ENCODE measurements around the gene HCFC1R1.

The HCFC1R1 gene

DNA sequence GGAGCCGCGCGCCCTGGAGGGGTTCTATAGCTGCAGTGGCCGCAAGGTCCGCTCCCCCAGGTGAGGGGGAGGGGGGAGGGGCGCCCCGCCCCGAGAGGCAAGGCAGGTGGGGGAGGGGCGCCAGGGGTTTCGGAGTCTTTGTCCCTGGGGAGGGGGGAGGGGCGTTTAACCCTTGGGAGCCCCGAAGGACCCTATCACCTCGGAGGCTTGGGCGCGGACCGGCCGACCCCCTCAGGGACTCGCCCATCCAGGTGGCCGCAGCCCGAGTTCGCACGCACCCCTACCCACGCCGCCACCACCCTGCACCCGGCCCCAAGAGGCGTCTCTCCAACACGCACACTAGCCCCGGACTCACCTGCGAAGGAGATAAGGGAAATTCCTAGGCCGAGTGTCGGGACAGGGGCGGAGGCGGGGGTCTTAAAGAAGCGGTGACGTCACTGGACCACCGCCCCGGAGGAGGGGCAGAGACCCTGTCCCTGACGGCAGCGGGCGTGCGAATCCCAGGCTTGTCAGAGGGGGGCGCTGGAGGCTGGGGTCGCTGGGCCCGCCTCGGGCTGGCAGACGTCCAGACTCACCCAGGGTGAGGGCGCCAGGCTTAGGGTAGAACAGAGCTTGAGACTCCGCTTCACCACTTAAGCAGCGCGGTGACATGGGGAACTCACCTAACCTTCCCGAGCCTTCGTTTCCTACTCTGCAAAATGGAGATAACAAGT is 5.8 kb downstream of the HCFC1R1 start, which contains the start of gene CLDN6:
Gene CLDN6, minus strand, starts transcription at position 390 of the 713 bp plus-strand sequence. CDS start 2,162 bp downstream, outside the sequence.
- Histone ChIP-seq H3K9ac (ENCODE audit: low read length) (no peak within 1 kb of the TSS), H3K4me2 (ENCODE audit: low read length) (peak within 1 kb of the TSS; percentile 24; the same call in 1 of the 2 replicates), H3K9me2 (ENCODE audit: low read depth, low read length) (no peaks in the 10 kb centered on the region), H3K27ac (ENCODE audit: low read depth, low read length, poor library complexity, severe bottlenecking) (no peak within 1 kb of the TSS), H3K36me3 (ENCODE audit: insufficient read depth, low read length) (no peaks in the 10 kb centered on the region), H3K4me3 (ENCODE audit: low read depth, low read length, poor library complexity, severe bottlenecking) (no peak within 1 kb of the TSS), H2AFZ (ENCODE audit: low read length) (no peak within 1 kb of the TSS), H3K27me3 (ENCODE audit: insufficient read depth, low read length) (peaks cover 9% of the 10 kb centered on the region), H3K79me2 (ENCODE audit: insufficient read depth, low read length) (no peaks in the 10 kb centered on the region), H3F3A (ENCODE audit: insufficient read depth, low read length) (no peaks in the 10 kb centered on the region), H3K9me3 (ENCODE audit: low read length) (no peaks in the 10 kb centered on the region), H3K4me1 (ENCODE audit: insufficient read depth, low read length, severe bottlenecking) (peaks cover 36% of the 10 kb centered on the region), H4K20me1 (ENCODE audit: insufficient read depth, low read length) (no peaks in the 10 kb centered on the region)
- no peak for TF ChIP-seq EZH2 (IDR thresholded peaks at IDR 0.05; ENCODE audit: borderline replicate concordance, low read length)
- TF ChIP-seq, protein P1, sequence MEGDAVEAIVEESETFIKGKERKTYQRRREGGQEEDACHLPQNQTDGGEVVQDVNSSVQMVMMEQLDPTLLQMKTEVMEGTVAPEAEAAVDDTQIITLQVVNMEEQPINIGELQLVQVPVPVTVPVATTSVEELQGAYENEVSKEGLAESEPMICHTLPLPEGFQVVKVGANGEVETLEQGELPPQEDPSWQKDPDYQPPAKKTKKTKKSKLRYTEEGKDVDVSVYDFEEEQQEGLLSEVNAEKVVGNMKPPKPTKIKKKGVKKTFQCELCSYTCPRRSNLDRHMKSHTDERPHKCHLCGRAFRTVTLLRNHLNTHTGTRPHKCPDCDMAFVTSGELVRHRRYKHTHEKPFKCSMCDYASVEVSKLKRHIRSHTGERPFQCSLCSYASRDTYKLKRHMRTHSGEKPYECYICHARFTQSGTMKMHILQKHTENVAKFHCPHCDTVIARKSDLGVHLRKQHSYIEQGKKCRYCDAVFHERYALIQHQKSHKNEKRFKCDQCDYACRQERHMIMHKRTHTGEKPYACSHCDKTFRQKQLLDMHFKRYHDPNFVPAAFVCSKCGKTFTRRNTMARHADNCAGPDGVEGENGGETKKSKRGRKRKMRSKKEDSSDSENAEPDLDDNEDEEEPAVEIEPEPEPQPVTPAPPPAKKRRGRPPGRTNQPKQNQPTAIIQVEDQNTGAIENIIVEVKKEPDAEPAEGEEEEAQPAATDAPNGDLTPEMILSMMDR (IDR thresholded peaks at IDR 0.05; ENCODE audit: low read length), result peak; percentile 75

- H3K27me3 ChIP-seq (ENCODE audit: insufficient read depth, low read length), result peaks cover 10% of the 10 kb centered on the region
- H3K4me2 ChIP-seq (ENCODE audit: low read length), result no peak overlapping the region
- H3K27ac ChIP-seq (ENCODE audit: low read depth, low read length, poor library complexity, severe bottlenecking), result no peak overlapping the region
- no peaks in the 10 kb centered on the region for H3K9me2 ChIP-seq (ENCODE audit: low read depth, low read length)
- TF ChIP-seq EZH2 (IDR thresholded peaks at IDR 0.05; ENCODE audit: borderline replicate concordance, low read length), result no peak
- TF ChIP-seq, protein P1 (IDR thresholded peaks at IDR 0.05; ENCODE audit: low read length), result no peak
- no peaks in the 10 kb centered on the region for H3K79me2 ChIP-seq (ENCODE audit: insufficient read depth, low read length)
- H3K36me3 ChIP-seq (ENCODE audit: insufficient read depth, low read length), result no peaks in the 10 kb centered on the region
- no peak overlapping the region for H3K4me3 ChIP-seq (ENCODE audit: low read depth, low read length, poor library complexity, severe bottlenecking)
- H3K4me1 ChIP-seq (ENCODE audit: insufficient read depth, low read length, severe bottlenecking), result peaks cover 30% of the 10 kb centered on the region
- no peaks in the 10 kb centered on the region for H3F3A ChIP-seq (ENCODE audit: insufficient read depth, low read length)
- no peaks in the 10 kb centered on the region for H4K20me1 ChIP-seq (ENCODE audit: insufficient read depth, low read length)
- no peaks in the 10 kb centered on the region for H3K9me3 ChIP-seq (ENCODE audit: low read length)
- no peak overlapping the region for H3K9ac ChIP-seq (ENCODE audit: low read length)
- H2AFZ ChIP-seq (ENCODE audit: low read length), result no peak overlapping the region
These were observed 6.4 kb downstream of the HCFC1R1 start for GRCh38 chr16:3017344-3017743.

GRCh38 chr16:3015865-3016521 is 7.7 kb downstream of the HCFC1R1 start:
- H3K27me3 ChIP-seq (ENCODE audit: insufficient read depth, low read length), result peaks cover 19% of the 10 kb centered on the region
- H3K9me2 ChIP-seq (ENCODE audit: low read depth, low read length), result no peaks in the 10 kb centered on the region
- H3K9me3 ChIP-seq (ENCODE audit: low read length), result no peaks in the 10 kb centered on the region
- H3K9ac ChIP-seq (ENCODE audit: low read length), result no peak overlapping the region
- H3K36me3 ChIP-seq (ENCODE audit: insufficient read depth, low read length), result no peaks in the 10 kb centered on the region
- H3K4me1 ChIP-seq (ENCODE audit: insufficient read depth, low read length, severe bottlenecking), result peaks cover 16% of the 10 kb centered on the region
- H3K4me3 ChIP-seq (ENCODE audit: low read depth, low read length, poor library complexity, severe bottlenecking), result no peak overlapping the region
- TF ChIP-seq EZH2 (IDR thresholded peaks at IDR 0.05; ENCODE audit: borderline replicate concordance, low read length), result no peak
- no peak overlapping the region for H3K27ac ChIP-seq (ENCODE audit: low read depth, low read length, poor library complexity, severe bottlenecking)
- H2AFZ ChIP-seq (ENCODE audit: low read length), result no peak overlapping the region
- no peak overlapping the region for H3K4me2 ChIP-seq (ENCODE audit: low read length)
- no peaks in the 10 kb centered on the region for H3F3A ChIP-seq (ENCODE audit: insufficient read depth, low read length)
- no peaks in the 10 kb centered on the region for H3K79me2 ChIP-seq (ENCODE audit: insufficient read depth, low read length)
- H4K20me1 ChIP-seq (ENCODE audit: insufficient read depth, low read length), result no peaks in the 10 kb centered on the region

All from OCI-LY1 (cell line).